C4-2B (cell line): ENCODE measurements around the gene ATP8B1.

Source experiments
- CTCF ChIP-seq: fragments of 450-650 bp; conservative IDR thresholded peaks from 2 replicates; pipeline ENCODE4 v1.5.1; 2017; ENCODE audit warnings: mild to moderate bottlenecking
- ZFX ChIP-seq: fragments of 450-650 bp; IDR thresholded peaks from 2 replicates; pipeline ENCODE4 v1.6.1; 2017

GRCh38 chr18:57797209-57797651, 5.9 kb downstream of the ATP8B1 start:
- TF ChIP-seq CTCF (no peak), ZFX (no peak)
